K562 (cell line): ENCODE measurements around the gene ATP8A1. TPM values are rescaled to one million over a fixed set of nuclear protein-coding genes. Genes with fewer than 3 reads are reported as not detected.

ENCODE experiments used
- MEIS2 ChIP-seq: fragments of 450-650 bp; IDR thresholded peaks from 2 replicates; pipeline ENCODE4 v1.6.1; 2014; ENCODE audit warnings: mild to moderate bottlenecking; ENCODE audit not compliant: partially characterized antibody
- NELFE ChIP-seq: IDR thresholded peaks from 2 replicates; pipeline ENCODE4 v1.6.1; 2011; ENCODE audit warnings: mild to moderate bottlenecking; ENCODE audit not compliant: insufficient read depth, insufficient read length
- PHF21A ChIP-seq: fragments of 450-650 bp; IDR thresholded peaks from 2 replicates; pipeline ENCODE4 v1.6.1; 2017; ENCODE audit warnings: low read depth, borderline replicate concordance
- THRB ChIP-seq: fragments of 450-650 bp; formaldehyde crosslinking; conservative IDR thresholded peaks from 2 replicates; pipeline ENCODE4 v1.4.0; 2022; ENCODE audit warnings: mild to moderate bottlenecking, missing genetic modification characterization
- polyA plus RNA-seq, 8 experiments: library from polyadenylated mRNA; depleted of rRNA in 4 of 8; stranded (reverse) in 5 of 8; unstranded in 3 of 8; fragments of >200 nt; fragmentation: Nextera tagmentation in 2 of 8; fragmentation: Illumina TruSeq in 1 of 8; extraction: Ambion mirVana in 2 of 8; extraction: Trizol in 1 of 8; gene quantifications; 2 replicates each; pipeline versions ENCODE4 v1.2.1 to v1.2.3, GENCODE V29; 2011 to 2014; ENCODE audit warnings: inconsistent platforms in 1 of 8, missing spikeins in 1 of 8
- total RNA-seq, 7 experiments: library from RNA; depleted of rRNA in 6 of 7; stranded (reverse); fragments of >200 nt in 6 of 7; fragmentation: Illumina TruSeq in 2 of 7; extraction: Trizol in 2 of 7; gene quantifications; 2 replicates each; pipeline versions ENCODE4 v1.2.1 to v1.2.3, GENCODE V29; 2011 to 2021; ENCODE audit warnings: low replicate concordance in 1 of 7
- TF ChIP-seq, protein P1 (sequence below): fragments of 450-650 bp; IDR thresholded peaks from 2 replicates; pipeline ENCODE4 v1.6.1; 2018; ENCODE audit not compliant: partially characterized antibody
- TF ChIP-seq, protein P2 (sequence below), 2 experiments: IDR thresholded peaks in 1 of 2; conservative IDR thresholded peaks in 1 of 2; 2 replicates each; pipeline ENCODE4 v1.6.1; 2016; ENCODE audit warnings: low read depth in 2 of 2, mild to moderate bottlenecking in 1 of 2, missing compliant biosample characterization in 1 of 2, missing genetic modification characterization in 1 of 2, moderate library complexity in 1 of 2

Gene ATP8A1
- total and polyA plus RNA-seq, 9 of the 15 experiments (the other 6 are each of a cell fraction or from before 2014, with no cell fraction given): 0.05 to 0.29 (median 0.07) TPM; not detected in 2

GRCh38 chr4:42523066-42523718 lies 133.7 kb downstream of the ATP8A1 start (continued):
- TF ChIP-seq, protein P1, sequence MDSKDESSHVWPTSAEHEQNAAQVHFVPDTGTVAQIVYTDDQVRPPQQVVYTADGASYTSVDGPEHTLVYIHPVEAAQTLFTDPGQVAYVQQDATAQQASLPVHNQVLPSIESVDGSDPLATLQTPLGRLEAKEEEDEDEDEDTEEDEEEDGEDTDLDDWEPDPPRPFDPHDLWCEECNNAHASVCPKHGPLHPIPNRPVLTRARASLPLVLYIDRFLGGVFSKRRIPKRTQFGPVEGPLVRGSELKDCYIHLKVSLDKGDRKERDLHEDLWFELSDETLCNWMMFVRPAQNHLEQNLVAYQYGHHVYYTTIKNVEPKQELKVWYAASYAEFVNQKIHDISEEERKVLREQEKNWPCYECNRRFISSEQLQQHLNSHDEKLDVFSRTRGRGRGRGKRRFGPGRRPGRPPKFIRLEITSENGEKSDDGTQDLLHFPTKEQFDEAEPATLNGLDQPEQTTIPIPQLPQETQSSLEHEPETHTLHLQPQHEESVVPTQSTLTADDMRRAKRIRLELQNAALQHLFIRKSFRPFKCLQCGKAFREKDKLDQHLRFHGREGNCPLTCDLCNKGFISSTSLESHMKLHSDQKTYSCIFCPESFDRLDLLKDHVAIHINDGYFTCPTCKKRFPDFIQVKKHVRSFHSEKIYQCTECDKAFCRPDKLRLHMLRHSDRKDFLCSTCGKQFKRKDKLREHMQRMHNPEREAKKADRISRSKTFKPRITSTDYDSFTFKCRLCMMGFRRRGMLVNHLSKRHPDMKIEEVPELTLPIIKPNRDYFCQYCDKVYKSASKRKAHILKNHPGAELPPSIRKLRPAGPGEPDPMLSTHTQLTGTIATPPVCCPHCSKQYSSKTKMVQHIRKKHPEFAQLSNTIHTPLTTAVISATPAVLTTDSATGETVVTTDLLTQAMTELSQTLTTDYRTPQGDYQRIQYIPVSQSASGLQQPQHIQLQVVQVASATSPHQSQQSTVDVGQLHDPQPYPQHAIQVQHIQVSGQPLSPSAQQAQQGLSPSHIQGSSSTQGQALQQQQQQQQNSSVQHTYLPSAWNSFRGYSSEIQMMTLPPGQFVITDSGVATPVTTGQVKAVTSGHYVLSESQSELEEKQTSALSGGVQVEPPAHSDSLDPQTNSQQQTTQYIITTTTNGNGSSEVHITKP: no peak
- TF ChIP-seq PHF21A (no peak), MEIS2 (no peak), NELFE (no peak), THRB (CRISPR knock-in tag) (no peak)
- TF ChIP-seq, protein P2, sequence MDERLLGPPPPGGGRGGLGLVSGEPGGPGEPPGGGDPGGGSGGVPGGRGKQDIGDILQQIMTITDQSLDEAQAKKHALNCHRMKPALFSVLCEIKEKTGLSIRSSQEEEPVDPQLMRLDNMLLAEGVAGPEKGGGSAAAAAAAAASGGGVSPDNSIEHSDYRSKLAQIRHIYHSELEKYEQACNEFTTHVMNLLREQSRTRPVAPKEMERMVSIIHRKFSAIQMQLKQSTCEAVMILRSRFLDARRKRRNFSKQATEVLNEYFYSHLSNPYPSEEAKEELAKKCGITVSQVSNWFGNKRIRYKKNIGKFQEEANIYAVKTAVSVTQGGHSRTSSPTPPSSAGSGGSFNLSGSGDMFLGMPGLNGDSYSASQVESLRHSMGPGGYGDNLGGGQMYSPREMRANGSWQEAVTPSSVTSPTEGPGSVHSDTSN (CRISPR knock-in tag; IDR thresholded peaks at IDR 0.05; ENCODE audit: low read depth): no peak
- TF ChIP-seq, protein P2 (tag; conservative IDR thresholded peaks at IDR 0.05; ENCODE audit: low read depth): no peak
